DMS 273 (cell line): ENCODE measurements around the gene GLS2.
A peak's percentile ranks its signal among the peaks of the same experiment; 100 is the strongest.
"Not testable (repeated sequence)": the region's sequence is repeated elsewhere in the genome, so short reads cannot be mapped to it uniquely, and the experiment has no call there.

Source experiments
- DNase-seq: peaks from one replicate; lab custom pipeline; 2025; ENCODE audit not compliant: unreplicated experiment; lab: John Stamatoyannopoulos, UW

Gene GLS2

GRCh38 chr12:56488041-56488955 is at the start of gene GLS2:
Gene GLS2, minus strand, starts transcription at chr12:56488161. Its CDS starts 43 bp downstream, at chr12:56488118.
- peak; percentile 68 for DNase-seq

- DNase-seq: no peak
Observed at GRCh38 chr12:56537546-56537945, 49.6 kb upstream of the GLS2 start.

GRCh38 chr12:56530390-56531055 is 42.6 kb upstream of the GLS2 start:
- no peak for DNase-seq

- no peak for DNase-seq
Observed at GRCh38 chr12:56529656-56530055, 41.7 kb upstream of the GLS2 start.

GRCh38 chr12:56528846-56529245 is 40.9 kb upstream of the GLS2 start:
- peak; percentile 1 for DNase-seq

GRCh38 chr12:56522411-56523193 is 34.6 kb upstream of the GLS2 start:
- peak; percentile 16 for DNase-seq

GRCh38 chr12:56521590-56522371 is 33.8 kb upstream of the GLS2 start, which contains the start of gene RBMS2:
Gene RBMS2, plus strand, starts transcription at chr12:56521820. Its CDS starts 204 bp downstream, at chr12:56522024.
- DNase-seq: peak; percentile 72

GRCh38 chr12:56521209-56521589 is 33.2 kb upstream of the GLS2 start:
- DNase-seq: no peak

GRCh38 chr12:56520506-56520905 is 32.5 kb upstream of the GLS2 start:
- DNase-seq: no peak

GRCh38 chr12:56520048-56520447 is 32.1 kb upstream of the GLS2 start:
- DNase-seq: no peak

- no peak for DNase-seq
Observed at GRCh38 chr12:56518570-56518969, 30.6 kb upstream of the GLS2 start.

GRCh38 chr12:56517854-56518253 is 29.9 kb upstream of the GLS2 start:
- DNase-seq: no peak

GRCh38 chr12:56514014-56514318 is 26.0 kb upstream of the GLS2 start:
- not testable (repeated sequence) for DNase-seq

GRCh38 chr12:56510786-56511185 is 22.8 kb upstream of the GLS2 start:
- no peak for DNase-seq

GRCh38 chr12:56499879-56500278 is 11.9 kb upstream of the GLS2 start:
- DNase-seq: not testable (repeated sequence)

- DNase-seq: not testable (repeated sequence)
Observed at GRCh38 chr12:56499452-56499851, 11.5 kb upstream of the GLS2 start.

- DNase-seq: not testable (repeated sequence)
Observed at GRCh38 chr12:56498126-56498902, 10.4 kb upstream of the GLS2 start.

GRCh38 chr12:56496704-56497103 is 8.7 kb upstream of the GLS2 start:
- DNase-seq: peak; percentile 22

- DNase-seq: not testable (repeated sequence)
Observed at GRCh38 chr12:56494481-56494880, 6.5 kb upstream of the GLS2 start.

- DNase-seq: not testable (repeated sequence)
Observed at GRCh38 chr12:56494106-56494415, 6.1 kb upstream of the GLS2 start.
